ENCODE results near the gene UNG.
"Not testable (repeated sequence)": the region's sequence is repeated elsewhere in the genome, so short reads cannot be mapped to it uniquely, and the experiment has no call there.

The UNG gene

DNA sequence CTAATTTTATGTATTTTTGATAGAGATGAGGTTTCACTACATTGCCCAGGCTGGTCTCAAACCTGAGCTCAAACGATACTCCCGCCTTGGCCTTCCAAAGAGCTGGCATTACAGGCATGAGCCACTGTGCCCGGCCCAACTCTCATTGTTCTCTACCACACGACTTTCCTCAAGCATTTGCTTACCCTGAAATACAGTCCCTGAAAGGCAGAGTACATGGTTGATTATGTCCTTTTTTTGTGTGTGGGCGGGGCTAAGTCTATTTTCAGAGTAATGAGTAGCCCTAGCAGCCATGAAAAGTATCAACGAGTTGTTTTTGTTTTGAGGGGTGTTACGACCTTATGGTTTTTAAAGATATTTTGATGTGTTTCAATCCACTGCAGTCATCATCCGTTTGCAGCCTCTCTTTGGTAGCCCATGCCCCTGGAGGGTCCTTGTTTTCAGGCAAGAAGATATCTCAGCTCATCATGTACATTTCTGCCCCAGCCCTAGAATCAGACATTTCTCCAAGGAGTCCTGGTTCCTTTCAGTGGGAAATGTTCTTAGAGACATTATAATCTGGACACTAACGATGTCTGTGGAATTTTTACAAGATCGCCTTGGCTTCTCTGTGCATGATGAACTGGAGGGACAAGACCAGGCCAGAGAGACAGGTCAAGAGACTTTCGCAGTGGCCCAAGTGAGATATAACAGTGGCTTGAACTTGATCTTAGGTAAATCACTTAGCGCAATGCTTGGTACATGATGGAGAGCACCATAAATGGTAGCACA lies 27.7 kb downstream of the UNG start:
- DNase-seq, result no peak

DNA sequence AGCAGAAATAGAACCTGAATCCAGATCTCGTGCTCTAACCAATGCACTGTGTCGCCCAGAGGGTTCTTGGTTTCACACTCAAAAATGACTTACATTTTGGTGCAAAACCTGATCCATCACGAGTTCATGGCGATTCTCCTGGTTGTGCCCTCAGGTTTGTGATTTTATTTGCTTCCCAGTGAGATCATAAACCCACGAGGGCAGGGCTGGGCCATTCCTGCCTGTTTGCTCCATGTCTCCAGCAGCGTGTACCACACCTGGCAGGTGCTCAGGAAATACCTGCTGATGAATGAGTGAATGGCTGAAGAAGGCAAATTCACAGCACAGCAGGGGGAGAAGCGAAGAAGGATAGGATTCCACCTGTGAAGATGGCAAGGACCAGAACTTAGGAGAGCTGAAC lies 28.4 kb downstream of the UNG start:
- DNase-seq, result no peak

GRCh38 chr12:109126784-109127183 lies 29.4 kb downstream of the UNG start:
- DNase-seq, result no peak

DNA sequence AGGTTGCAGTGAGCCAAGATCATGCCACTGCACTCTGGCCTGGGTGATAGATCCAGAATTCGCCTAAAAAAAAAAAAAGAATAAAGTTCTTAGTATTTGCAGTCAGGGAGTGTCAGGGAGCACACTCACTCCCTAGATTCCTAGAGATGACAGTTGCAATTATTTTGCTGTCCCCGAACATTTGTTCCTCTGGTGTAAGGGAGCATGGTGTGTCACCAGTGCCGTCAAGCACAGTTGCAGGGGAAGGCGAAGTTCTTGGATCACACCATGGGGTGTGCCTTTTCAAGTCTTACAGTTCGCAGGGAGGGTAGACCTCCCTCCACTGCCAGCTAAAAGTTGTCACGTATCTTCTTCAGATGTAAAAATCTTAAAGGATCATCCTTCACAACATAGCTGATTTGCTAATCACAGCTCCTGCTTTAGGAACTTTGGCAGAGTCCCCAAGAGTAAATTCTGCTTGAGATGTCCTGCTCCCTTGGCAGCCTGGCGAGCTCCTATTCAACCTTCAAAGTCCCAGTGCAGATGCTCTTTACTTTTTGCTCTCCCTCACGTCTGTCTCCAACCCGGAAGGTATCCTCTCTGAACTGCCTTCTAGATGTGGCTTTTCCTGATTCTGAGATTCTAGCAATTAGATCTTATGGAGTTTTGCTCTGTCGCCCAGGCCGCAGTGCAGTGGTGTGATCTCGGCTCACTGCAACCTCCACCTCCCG lies 30.3 kb downstream of the UNG start:
- no peak for DNase-seq

- no peak for DNase-seq
Observed at GRCh38 chr12:109130297-109131153, 33.1 kb downstream of the UNG start.

- DNase-seq, result no peak
Observed at GRCh38 chr12:109131154-109132050, 34.0 kb downstream of the UNG start.

- no peak for DNase-seq
Observed at GRCh38 chr12:109134186-109134917, 37.0 kb downstream of the UNG start.

DNA sequence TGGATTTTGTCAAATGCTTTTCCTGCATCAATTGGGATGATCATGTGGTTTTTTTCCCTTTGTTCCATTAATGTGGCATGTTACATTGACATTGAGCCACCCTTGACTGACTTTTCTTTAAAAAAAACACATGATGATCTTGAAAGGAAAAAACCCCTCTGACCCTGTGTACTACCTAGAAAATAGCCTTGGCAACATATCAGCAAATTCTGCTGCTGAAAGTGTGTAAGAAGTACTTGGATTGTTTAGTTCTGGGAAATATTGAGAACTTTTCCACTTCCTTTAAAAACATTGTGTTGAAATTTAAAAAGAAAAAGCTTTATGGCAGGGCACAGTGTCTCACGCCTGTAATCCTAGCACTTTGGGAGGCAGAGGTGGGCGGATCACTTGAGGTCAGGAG lies 39.7 kb downstream of the UNG start:
- DNase-seq, result no peak

GRCh38 chr12:109139360-109139759 lies 42.0 kb downstream of the UNG start:
- no peak for DNase-seq

DNA sequence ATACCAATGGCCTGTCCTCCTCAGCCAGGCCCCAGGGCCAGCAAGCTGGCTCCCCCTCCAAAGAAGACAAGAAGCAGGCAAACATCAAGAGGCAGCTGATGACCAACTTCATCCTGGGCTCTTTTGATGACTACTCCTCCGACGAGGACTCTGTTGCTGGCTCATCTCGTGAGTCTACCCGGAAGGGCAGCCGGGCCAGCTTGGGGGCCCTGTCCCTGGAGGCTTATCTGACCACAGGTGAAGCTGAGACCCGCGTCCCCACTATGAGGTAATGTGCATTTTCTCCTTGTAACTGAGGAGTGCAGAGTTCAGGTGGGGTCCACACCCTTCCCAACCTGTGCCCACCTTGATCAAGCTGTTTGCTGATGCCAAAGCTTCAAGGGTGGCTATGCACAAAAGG lies 42.4 kb downstream of the UNG start:
- no peak for DNase-seq

DNA sequence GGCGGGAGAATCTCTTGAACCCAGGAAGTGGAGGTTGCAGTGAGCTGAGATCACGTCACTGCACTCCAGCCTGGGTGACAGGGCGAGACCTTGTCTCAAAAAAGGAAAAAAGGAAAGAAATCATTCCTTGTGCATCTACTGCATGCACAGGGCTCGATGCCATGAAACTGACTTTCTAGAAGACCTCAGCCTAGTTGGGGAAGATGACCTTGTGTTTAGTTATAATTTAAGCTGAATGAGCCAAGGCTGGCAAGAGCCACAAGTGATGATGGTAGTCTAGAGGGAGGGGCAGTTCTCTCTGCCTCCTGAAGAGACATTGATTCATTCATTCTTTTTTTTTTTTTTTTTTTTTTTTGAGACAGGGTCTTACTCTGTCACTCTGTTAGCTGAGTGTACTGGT lies 43.2 kb downstream of the UNG start:
- DNase-seq, result no peak

DNA sequence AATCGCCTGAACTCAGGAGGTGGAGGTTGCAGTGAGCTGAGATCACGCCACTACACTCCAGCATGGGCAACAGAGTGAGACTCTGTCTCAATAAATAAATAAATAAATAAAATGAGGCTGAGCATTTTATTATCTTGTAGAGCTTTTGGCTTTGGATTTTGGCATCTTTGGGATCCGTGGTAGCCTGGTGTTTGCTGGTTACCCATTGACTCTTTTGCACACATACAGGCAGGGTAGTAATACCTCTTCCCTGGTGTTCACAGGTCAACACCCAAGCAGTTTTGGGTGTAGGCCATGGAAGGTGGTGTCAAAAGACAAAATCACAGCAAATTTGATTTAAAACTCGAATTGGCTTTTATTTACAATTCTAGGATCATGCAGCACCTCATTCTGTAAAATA lies 46.8 kb downstream of the UNG start:
- no peak for DNase-seq

DNA sequence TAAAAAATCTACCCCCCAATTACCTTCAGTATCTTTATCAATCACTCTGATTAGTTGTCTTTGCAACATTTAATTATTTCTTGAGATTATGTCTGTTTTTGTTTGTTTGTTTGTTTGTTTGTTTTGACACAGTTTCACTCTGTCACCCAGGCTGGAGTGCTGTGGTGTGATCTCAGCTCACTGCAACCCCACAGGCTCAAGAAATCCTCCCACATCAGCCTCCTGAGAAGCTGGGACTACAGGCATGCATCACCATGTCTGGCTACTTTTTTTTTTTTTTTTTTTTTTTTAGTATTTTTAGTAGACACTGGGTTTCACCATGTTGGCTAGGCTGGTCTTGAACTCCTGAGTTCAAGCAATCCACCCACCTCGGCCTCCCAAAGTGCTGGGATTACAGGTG lies 49.7 kb downstream of the UNG start:
- DNase-seq, result not testable (repeated sequence)

- DNase-seq, result no peak
Observed at GRCh38 chr12:109147954-109148353, 50.6 kb downstream of the UNG start.

DNA sequence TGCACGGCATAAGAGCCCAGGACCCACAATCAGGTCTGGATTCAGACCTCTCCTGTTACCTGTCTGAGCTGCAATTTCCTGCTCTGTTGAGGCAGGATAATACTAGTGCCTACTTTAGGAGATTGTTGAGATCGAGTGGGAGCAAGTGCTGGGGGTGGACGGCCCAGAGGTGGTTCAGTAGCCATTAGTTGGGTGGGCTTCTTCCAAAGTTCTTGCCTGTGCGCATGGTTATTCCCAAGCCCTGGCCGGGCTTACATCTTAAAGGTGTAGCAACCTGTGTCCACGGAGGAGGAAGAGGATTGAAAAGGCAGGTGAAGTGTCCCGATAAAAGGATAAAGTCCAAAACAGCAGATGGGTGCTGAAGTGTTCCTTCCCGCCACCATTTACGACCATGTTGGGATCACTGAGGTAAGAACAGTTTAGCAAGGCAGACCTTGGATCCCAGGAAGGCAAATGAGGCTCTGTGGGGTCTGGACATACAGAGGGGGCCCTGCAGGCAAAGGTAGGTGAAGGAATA lies 52.8 kb downstream of the UNG start:
- DNase-seq, result no peak

GRCh38 chr12:109151457-109151856 lies 54.1 kb downstream of the UNG start:
- DNase-seq, result no peak

- DNase-seq, result peak in 1 of 4 experiments; percentile 13
Observed at GRCh38 chr12:109153821-109154441, 56.5 kb downstream of the UNG start.

- DNase-seq, result peak; percentile 56 to 80 (median 62)
Observed at GRCh38 chr12:109154451-109155438, 57.3 kb downstream of the UNG start.

- no peak for DNase-seq
Observed at GRCh38 chr12:109156036-109156435, 58.6 kb downstream of the UNG start.

- no peak for DNase-seq
Observed at GRCh38 chr12:109156586-109156985, 59.2 kb downstream of the UNG start.

Data from activated naive CD4-positive, alpha-beta T cell (primary cell).